ENCODE measurements around the gene ERGIC2. TPM values are rescaled to one million over a fixed set of nuclear protein-coding genes. Genes with fewer than 3 reads are reported as not detected.
"Not testable (repeated sequence)": the region's sequence is repeated elsewhere in the genome, so short reads cannot be mapped to it uniquely, and the experiment has no call there.

The ERGIC2 gene
- total RNA-seq, 2 donors from 2014 or later, result 59.0 to 73.9 TPM

GRCh38 chr12:29389295-29389919, 8.4 kb upstream of the ERGIC2 start:
- no peak for TF ChIP-seq CTCF (IDR thresholded peaks at IDR 0.05)
- no peak overlapping the region for H3K4me3 ChIP-seq
- no peak overlapping the region for H3K27ac ChIP-seq
- no peaks in the 10 kb centered on the region for H3K36me3 ChIP-seq
- no peak for DNase-seq (ENCODE audit: low spot score)
- no peaks in the 10 kb centered on the region for H3K27me3 ChIP-seq
- no peaks in the 10 kb centered on the region for H3K4me1 ChIP-seq
- no peaks in the 10 kb centered on the region for H3K9me3 ChIP-seq

- not testable (repeated sequence) for H3K36me3 ChIP-seq; H3K4me3 ChIP-seq; DNase-seq (ENCODE audit: low spot score); H3K27ac ChIP-seq; H3K4me1 ChIP-seq; H3K27me3 ChIP-seq; H3K9me3 ChIP-seq
Observed at GRCh38 chr12:29386084-29386680, 5.2 kb upstream of the ERGIC2 start.

- not testable (repeated sequence) for H3K36me3 ChIP-seq; H3K4me3 ChIP-seq; H3K4me1 ChIP-seq; H3K9me3 ChIP-seq; H3K27me3 ChIP-seq; H3K27ac ChIP-seq; DNase-seq (ENCODE audit: low spot score)
Observed at GRCh38 chr12:29385194-29385593, 4.2 kb upstream of the ERGIC2 start.

- H3K27ac ChIP-seq, result no peak overlapping the region
Observed at GRCh38 chr12:29382251-29382650, 1.3 kb upstream of the ERGIC2 start.

GRCh38 chr12:29376118-29376517, 4.9 kb downstream of the ERGIC2 start:
- DNase-seq (ENCODE audit: low spot score), result no peak
- Histone ChIP-seq H3K27ac (no peak overlapping the region), H3K27me3 (no peaks in the 10 kb centered on the region), H3K4me1 (peaks cover 0 to 12% of the 10 kb centered on the region in 2 donors), H3K36me3 (peaks cover 5% of the 10 kb centered on the region), H3K4me3 (no peak overlapping the region), H3K9me3 (no peaks in the 10 kb centered on the region)
- no peak for TF ChIP-seq CTCF (IDR thresholded peaks at IDR 0.05)

More at GRCh38 chr12:29382251-29382650, 1.3 kb upstream of the ERGIC2 start:
- no peak for DNase-seq (ENCODE audit: low spot score)
- no peaks in the 10 kb centered on the region for H3K9me3 ChIP-seq
- H3K4me1 ChIP-seq, result peaks cover 0 to 12% of the 10 kb centered on the region in 2 donors
- H3K4me3 ChIP-seq, result no peak overlapping the region
- no peaks in the 10 kb centered on the region for H3K36me3 ChIP-seq
- TF ChIP-seq CTCF (IDR thresholded peaks at IDR 0.05), result no peak
- no peaks in the 10 kb centered on the region for H3K27me3 ChIP-seq

- Histone ChIP-seq H3K4me1 (peaks cover 0 to 7% of the 10 kb centered on the region in 2 donors), H3K27me3 (no peaks in the 10 kb centered on the region), H3K36me3 (peaks cover 15% of the 10 kb centered on the region), H3K27ac (no peak overlapping the region), H3K4me3 (no peak overlapping the region), H3K9me3 (no peaks in the 10 kb centered on the region)
- no peak for DNase-seq (ENCODE audit: low spot score)
- TF ChIP-seq CTCF (IDR thresholded peaks at IDR 0.05), result no peak
Observed at GRCh38 chr12:29374913-29375312, 6.1 kb downstream of the ERGIC2 start.

GRCh38 chr12:29374012-29374411, 7.0 kb downstream of the ERGIC2 start:
- no peaks in the 10 kb centered on the region for H3K9me3 ChIP-seq
- no peak overlapping the region for H3K27ac ChIP-seq
- H3K36me3 ChIP-seq, result peaks cover 24% of the 10 kb centered on the region
- TF ChIP-seq CTCF (IDR thresholded peaks at IDR 0.05), result no peak
- no peaks in the 10 kb centered on the region for H3K4me1 ChIP-seq
- H3K27me3 ChIP-seq, result no peaks in the 10 kb centered on the region
- H3K4me3 ChIP-seq, result no peak overlapping the region
- DNase-seq (ENCODE audit: low spot score), result no peak

Data from right atrium auricular region (tissue), 2 donors.